ENCODE data around the gene FLT1.

The FLT1 gene

GRCh38 chr13:28532388-28533124 lies 37.6 kb upstream of the FLT1 start:
- no peak for TF ChIP-seq CTCF (IDR thresholded peaks at IDR 0.05; ENCODE audit: low read depth, low read length)
- no peak for DNase-seq (ENCODE audit: extremely low read depth, low read depth)

- TF ChIP-seq CTCF (IDR thresholded peaks at IDR 0.05; ENCODE audit: low read depth, low read length) = no peak
- DNase-seq (ENCODE audit: extremely low read depth, low read depth) = no peak
These were observed 37.0 kb upstream of the FLT1 start for GRCh38 chr13:28531845-28532387.

- no peak for DNase-seq (ENCODE audit: extremely low read depth, low read depth)
- TF ChIP-seq CTCF (IDR thresholded peaks at IDR 0.05; ENCODE audit: low read depth, low read length) = no peak
These were observed 36.3 kb upstream of the FLT1 start for GRCh38 chr13:28531077-28531844.

GRCh38 chr13:28530729-28531076 lies 35.8 kb upstream of the FLT1 start:
- TF ChIP-seq CTCF (IDR thresholded peaks at IDR 0.05; ENCODE audit: low read depth, low read length) = peak; percentile 23
- no peak for DNase-seq (ENCODE audit: extremely low read depth, low read depth)

- TF ChIP-seq CTCF (IDR thresholded peaks at IDR 0.05; ENCODE audit: low read depth, low read length) = no peak
- no peak for DNase-seq (ENCODE audit: extremely low read depth, low read depth)
These were observed 34.9 kb upstream of the FLT1 start for GRCh38 chr13:28529836-28530235.

GRCh38 chr13:28528848-28529247 lies 33.9 kb upstream of the FLT1 start:
- no peak for DNase-seq (ENCODE audit: extremely low read depth, low read depth)
- TF ChIP-seq CTCF (IDR thresholded peaks at IDR 0.05; ENCODE audit: low read depth, low read length) = no peak

GRCh38 chr13:28528388-28528787 lies 33.5 kb upstream of the FLT1 start:
- DNase-seq (ENCODE audit: extremely low read depth, low read depth) = no peak
- TF ChIP-seq CTCF (IDR thresholded peaks at IDR 0.05; ENCODE audit: low read depth, low read length) = no peak

Measured in AG09319 (cell line).